ENCODE results near the gene ARL17B. TPM values are rescaled to one million over a fixed set of nuclear protein-coding genes. Genes with fewer than 3 reads are reported as not detected.
"Not testable (repeated sequence)": the region's sequence is repeated elsewhere in the genome, so short reads cannot be mapped to it uniquely, and the experiment has no call there.

ARL17B gene
- polyA plus RNA-seq, 1 donor = 13.4 TPM

GRCh38 chr17:46291618-46292017 lies 69.9 kb downstream of the ARL17B start:
- not testable (repeated sequence) for H3K36me3 ChIP-seq (ENCODE audit: control insufficient read depth, insufficient read depth, low read length); DNase-seq; H3K4me3 ChIP-seq (ENCODE audit: low read length); H3K4me1 ChIP-seq (ENCODE audit: control insufficient read depth, insufficient read depth, low read length); H3K27me3 ChIP-seq (ENCODE audit: control insufficient read depth, insufficient read depth, low read length); H3K9me3 ChIP-seq (ENCODE audit: control insufficient read depth, low read depth, low read length); H3K27ac ChIP-seq (ENCODE audit: low read length)
- no CpG with 5 or more reads among the region's 8 CpGs for WGBS (ENCODE audit: insufficient coverage, low lambda C conversion rate)

- WGBS (ENCODE audit: insufficient coverage, low lambda C conversion rate) = 90% methylated on average over 3 of the region's 4 CpGs
- not testable (repeated sequence) for H3K27me3 ChIP-seq (ENCODE audit: control insufficient read depth, insufficient read depth, low read length); H3K36me3 ChIP-seq (ENCODE audit: control insufficient read depth, insufficient read depth, low read length); H3K27ac ChIP-seq (ENCODE audit: low read length); H3K4me1 ChIP-seq (ENCODE audit: control insufficient read depth, insufficient read depth, low read length); DNase-seq; H3K4me3 ChIP-seq (ENCODE audit: low read length); H3K9me3 ChIP-seq (ENCODE audit: control insufficient read depth, low read depth, low read length)
Measured at GRCh38 chr17:46290906-46291546, 70.5 kb downstream of the ARL17B start.

GRCh38 chr17:46287587-46287986 lies 74.0 kb downstream of the ARL17B start:
- H3K4me1 ChIP-seq (ENCODE audit: control insufficient read depth, insufficient read depth, low read length); H3K36me3 ChIP-seq (ENCODE audit: control insufficient read depth, insufficient read depth, low read length); H3K27me3 ChIP-seq (ENCODE audit: control insufficient read depth, insufficient read depth, low read length); DNase-seq; H3K4me3 ChIP-seq (ENCODE audit: low read length); H3K27ac ChIP-seq (ENCODE audit: low read length); H3K9me3 ChIP-seq (ENCODE audit: control insufficient read depth, low read depth, low read length): not testable (repeated sequence)
- WGBS (ENCODE audit: insufficient coverage, low lambda C conversion rate) = 87% methylated on average over 3 of the region's 7 CpGs

GRCh38 chr17:46286764-46287221 lies 74.8 kb downstream of the ARL17B start:
- 5% methylated on average over 3 of the region's 3 CpGs for WGBS (ENCODE audit: insufficient coverage, low lambda C conversion rate)

GRCh38 chr17:46285500-46285899 lies 76.1 kb downstream of the ARL17B start:
- WGBS (ENCODE audit: insufficient coverage, low lambda C conversion rate) = no CpG with 5 or more reads among the region's 2 CpGs
- H3K4me1 ChIP-seq (ENCODE audit: control insufficient read depth, insufficient read depth, low read length); H3K36me3 ChIP-seq (ENCODE audit: control insufficient read depth, insufficient read depth, low read length); DNase-seq; H3K4me3 ChIP-seq (ENCODE audit: low read length); H3K9me3 ChIP-seq (ENCODE audit: control insufficient read depth, low read depth, low read length); H3K27me3 ChIP-seq (ENCODE audit: control insufficient read depth, insufficient read depth, low read length); H3K27ac ChIP-seq (ENCODE audit: low read length): not testable (repeated sequence)

More at GRCh38 chr17:46286764-46287221, 74.8 kb downstream of the ARL17B start:
- not testable (repeated sequence) for H3K27me3 ChIP-seq (ENCODE audit: control insufficient read depth, insufficient read depth, low read length); H3K36me3 ChIP-seq (ENCODE audit: control insufficient read depth, insufficient read depth, low read length); H3K4me1 ChIP-seq (ENCODE audit: control insufficient read depth, insufficient read depth, low read length); H3K9me3 ChIP-seq (ENCODE audit: control insufficient read depth, low read depth, low read length); H3K4me3 ChIP-seq (ENCODE audit: low read length)
- peak; percentile 44 to 77 for DNase-seq
- H3K27ac ChIP-seq (ENCODE audit: low read length) = peak overlapping the region; percentile 36

- H3K36me3 ChIP-seq (ENCODE audit: control insufficient read depth, insufficient read depth, low read length); H3K27ac ChIP-seq (ENCODE audit: low read length); H3K9me3 ChIP-seq (ENCODE audit: control insufficient read depth, low read depth, low read length); H3K4me1 ChIP-seq (ENCODE audit: control insufficient read depth, insufficient read depth, low read length); H3K4me3 ChIP-seq (ENCODE audit: low read length); H3K27me3 ChIP-seq (ENCODE audit: control insufficient read depth, insufficient read depth, low read length); DNase-seq: not testable (repeated sequence)
- no CpG with 5 or more reads among the region's 1 CpG for WGBS (ENCODE audit: insufficient coverage, low lambda C conversion rate)
Measured at GRCh38 chr17:46284467-46284866, 77.1 kb downstream of the ARL17B start.

GRCh38 chr17:46282635-46283034 lies 78.9 kb downstream of the ARL17B start:
- H3K4me1 ChIP-seq (ENCODE audit: control insufficient read depth, insufficient read depth, low read length); H3K27ac ChIP-seq (ENCODE audit: low read length); H3K4me3 ChIP-seq (ENCODE audit: low read length); H3K9me3 ChIP-seq (ENCODE audit: control insufficient read depth, low read depth, low read length); DNase-seq; H3K36me3 ChIP-seq (ENCODE audit: control insufficient read depth, insufficient read depth, low read length); H3K27me3 ChIP-seq (ENCODE audit: control insufficient read depth, insufficient read depth, low read length): not testable (repeated sequence)
- WGBS (ENCODE audit: insufficient coverage, low lambda C conversion rate) = 60% methylated on average over 1 of the region's 12 CpGs

- H3K4me1 ChIP-seq (ENCODE audit: control insufficient read depth, insufficient read depth, low read length); H3K27ac ChIP-seq (ENCODE audit: low read length); H3K9me3 ChIP-seq (ENCODE audit: control insufficient read depth, low read depth, low read length); H3K36me3 ChIP-seq (ENCODE audit: control insufficient read depth, insufficient read depth, low read length); DNase-seq; H3K4me3 ChIP-seq (ENCODE audit: low read length); H3K27me3 ChIP-seq (ENCODE audit: control insufficient read depth, insufficient read depth, low read length): not testable (repeated sequence)
- no CpG with 5 or more reads among the region's 4 CpGs for WGBS (ENCODE audit: insufficient coverage, low lambda C conversion rate)
Measured at GRCh38 chr17:46281336-46281735, 80.2 kb downstream of the ARL17B start.

GRCh38 chr17:46276728-46277479 lies 84.7 kb downstream of the ARL17B start:
- not testable (repeated sequence) for H3K4me3 ChIP-seq (ENCODE audit: low read length); DNase-seq; H3K27ac ChIP-seq (ENCODE audit: low read length); H3K36me3 ChIP-seq (ENCODE audit: control insufficient read depth, insufficient read depth, low read length); H3K9me3 ChIP-seq (ENCODE audit: control insufficient read depth, low read depth, low read length); H3K4me1 ChIP-seq (ENCODE audit: control insufficient read depth, insufficient read depth, low read length); H3K27me3 ChIP-seq (ENCODE audit: control insufficient read depth, insufficient read depth, low read length)
- WGBS (ENCODE audit: insufficient coverage, low lambda C conversion rate) = 40% methylated on average over 2 of the region's 3 CpGs

- H3K36me3 ChIP-seq (ENCODE audit: control insufficient read depth, insufficient read depth, low read length) = no peaks in the 10 kb centered on the region
- H3K4me1 ChIP-seq (ENCODE audit: control insufficient read depth, insufficient read depth, low read length) = no peaks in the 10 kb centered on the region
- no peak overlapping the region for H3K4me3 ChIP-seq (ENCODE audit: low read length)
- DNase-seq = no peak
- H3K9me3 ChIP-seq (ENCODE audit: control insufficient read depth, low read depth, low read length) = no peaks in the 10 kb centered on the region
- no peak overlapping the region for H3K27ac ChIP-seq (ENCODE audit: low read length)
- no peaks in the 10 kb centered on the region for H3K27me3 ChIP-seq (ENCODE audit: control insufficient read depth, insufficient read depth, low read length)
- 50% methylated on average over 3 of the region's 3 CpGs for WGBS (ENCODE audit: insufficient coverage, low lambda C conversion rate)
Measured at GRCh38 chr17:46274238-46274637, 87.3 kb downstream of the ARL17B start.

Measured in large intestine (tissue), 3 donors.